Lower leg skin (tissue), 4 donors: Measurements from ENCODE around the gene RAB17. TPM values are rescaled to one million over a fixed set of nuclear protein-coding genes. Genes with fewer than 3 reads are reported as not detected.
A peak's percentile ranks its signal among the peaks of the same experiment; 100 is the strongest.

Source experiments
- DNase-seq, 2 donors: peaks; one replicate each; pipeline ENCODE4 v3.0.0-alpha.2; 2019; ENCODE audit warnings: low spot score in 2 of 2
- H3K4me3 ChIP-seq: fragments of 200-600 bp; sonication (generic); 2 replicates; pipeline ENCODE4 v1.5.1; 2017; ENCODE audit warnings: mild to moderate bottlenecking, low read depth; ENCODE audit not compliant: poor library complexity, severe bottlenecking
- CTCF ChIP-seq, 3 donors: fragments of 450-650 bp; IDR thresholded peaks; one replicate each; pipeline ENCODE4 v1.5.1; 2016; ENCODE audit warnings: antibody characterized with exemption in 3 of 3, mild to moderate bottlenecking in 3 of 3, moderate library complexity in 2 of 3
- POLR2A ChIP-seq, 2 donors: fragments of 450-650 bp; IDR thresholded peaks; one replicate each; pipeline ENCODE4 v1.6.1; 2016 to 2017; ENCODE audit warnings: antibody characterized with exemption in 2 of 2, mild to moderate bottlenecking in 1 of 2, moderate library complexity in 1 of 2
- WGBS, 2 donors: methylation state at CpG; one replicate each; pipeline ENCODE4 v1.1.5; 2018; 5-methylcytosine and 5-hydroxymethylcytosine counted together
- intact Hi-C: fragments of 100-400 bp; cut with DNase I; formaldehyde crosslinking; loops from one replicate; pipeline ENCODE4 v1.15.0; 2023; ENCODE audit warnings: low total_unique reads
- total RNA-seq, 4 donors: library from RNA; depleted of rRNA; stranded (reverse); fragments of >200 nt; gene quantifications; one replicate each; pipeline ENCODE4 v1.1.0, GENCODE V29; 2016

The RAB17 gene
- total RNA-seq, 4 donors from 2014 or later = 1.7 to 6.3 (median 2.8) TPM

- intact Hi-C loops = no loop called here
- H3K4me3 ChIP-seq = no peak overlapping the region
- DNase-seq = no peak
- TF ChIP-seq CTCF (IDR thresholded peaks at IDR 0.05) (no peak), POLR2A (IDR thresholded peaks at IDR 0.05) (no peak)
- WGBS, 2 donors = 69 to 70% methylated on average over 8 of the region's 8 CpGs
These were observed 39.2 kb upstream of the RAB17 start for GRCh38 chr2:237629739-237630138.

- 88 to 91% methylated on average over 1 of the region's 1 CpG for WGBS, 2 donors
- DNase-seq = no peak
- TF ChIP-seq CTCF (IDR thresholded peaks at IDR 0.05) = no peak
- TF ChIP-seq POLR2A (IDR thresholded peaks at IDR 0.05) = no peak
- H3K4me3 ChIP-seq = no peak overlapping the region
- intact Hi-C loops = no loop called here
These were observed 38.6 kb upstream of the RAB17 start for GRCh38 chr2:237629188-237629534.

GRCh38 chr2:237628247-237629187 lies 38.0 kb upstream of the RAB17 start:
- intact Hi-C loops = no loop called here
- peak overlapping the region; percentile 33 for H3K4me3 ChIP-seq
- no peak for DNase-seq
- TF ChIP-seq POLR2A (IDR thresholded peaks at IDR 0.05) (no peak), CTCF (IDR thresholded peaks at IDR 0.05) (no peak)
- WGBS, 2 donors = 55 to 60% methylated on average over 14 of the region's 14 CpGs

GRCh38 chr2:237627441-237628246 lies 37.1 kb upstream of the RAB17 start, which contains the start of gene LRRFIP1:
Gene LRRFIP1, plus strand, starts transcription at chr2:237627587. Its CDS starts 58 bp downstream, at chr2:237627645.
- WGBS, 2 donors = 0 to 2% methylated on average over 24 to 45 of the region's 114 CpGs
- peak within 1 kb of the TSS; percentile 33 for H3K4me3 ChIP-seq
- no peak for DNase-seq
- intact Hi-C loops = no loop called here
- TF ChIP-seq POLR2A (IDR thresholded peaks at IDR 0.05) (no peak), CTCF (IDR thresholded peaks at IDR 0.05) (no peak)

- 23 to 35% methylated on average over 18 to 50 of the region's 54 CpGs for WGBS, 2 donors
- no peak for TF ChIP-seq CTCF (IDR thresholded peaks at IDR 0.05)
- TF ChIP-seq POLR2A (IDR thresholded peaks at IDR 0.05) = no peak
- intact Hi-C loops = no loop called here
- no peak overlapping the region for H3K4me3 ChIP-seq
- no peak for DNase-seq
These were observed 36.4 kb upstream of the RAB17 start for GRCh38 chr2:237626813-237627440.
